HL-60 (cell line): ENCODE data around the gene SAMD9L.
"Not testable (repeated sequence)": the region's sequence is repeated elsewhere in the genome, so short reads cannot be mapped to it uniquely, and the experiment has no call there.

Source experiments
- DNase-seq, 2 experiments: peaks; one replicate each; pipeline ENCODE4 v3.0.0-alpha.2; 2010 to 2020; ENCODE audit warnings: low read depth in 1 of 2, low spot score in 1 of 2
- H3K27ac ChIP-seq: fragments of 250-450 bp; sonication (Bioruptor Pico); replicated peaks from 2 replicates; pipeline ENCODE4 v1.5.1; 2020; ENCODE audit warnings: mild to moderate bottlenecking, moderate library complexity
- H3K27me3 ChIP-seq: fragments of 250-450 bp; sonication (Bioruptor Pico); 2 replicates; pipeline ENCODE4 v1.5.1; 2021; ENCODE audit warnings: mild to moderate bottlenecking, moderate library complexity; ENCODE audit not compliant: insufficient read depth, poor library complexity, severe bottlenecking
- H3K4me3 ChIP-seq: replicated peaks from 2 replicates; pipeline ENCODE4 v1.5.1; 2011; ENCODE audit warnings: mild to moderate bottlenecking, control low read depth, low read length; ENCODE audit not compliant: insufficient read depth
- GABPA ChIP-seq: IDR thresholded peaks from 2 replicates; pipeline ENCODE4 v1.6.1; 2012; ENCODE audit warnings: low read depth
- POLR2AphosphoS5 ChIP-seq: IDR thresholded peaks from 2 replicates; pipeline ENCODE4 v1.6.1; 2012; ENCODE audit warnings: low read depth
- SPI1 ChIP-seq: IDR thresholded peaks from 2 replicates; pipeline ENCODE4 v1.6.1; 2012; ENCODE audit warnings: low read depth, mild to moderate bottlenecking, borderline replicate concordance
- TF ChIP-seq, protein P1 (sequence below): IDR thresholded peaks from one replicate; pipeline ENCODE4 v1.5.1; 2011; ENCODE audit warnings: low read length, control low read depth, inconsistent platforms; ENCODE audit not compliant: insufficient read depth
- TF ChIP-seq, protein P2 (sequence below): IDR thresholded peaks from 2 replicates; pipeline ENCODE4 v1.6.1; 2012; ENCODE audit warnings: low read depth; ENCODE audit not compliant: insufficient replicate concordance

The SAMD9L gene

DNA sequence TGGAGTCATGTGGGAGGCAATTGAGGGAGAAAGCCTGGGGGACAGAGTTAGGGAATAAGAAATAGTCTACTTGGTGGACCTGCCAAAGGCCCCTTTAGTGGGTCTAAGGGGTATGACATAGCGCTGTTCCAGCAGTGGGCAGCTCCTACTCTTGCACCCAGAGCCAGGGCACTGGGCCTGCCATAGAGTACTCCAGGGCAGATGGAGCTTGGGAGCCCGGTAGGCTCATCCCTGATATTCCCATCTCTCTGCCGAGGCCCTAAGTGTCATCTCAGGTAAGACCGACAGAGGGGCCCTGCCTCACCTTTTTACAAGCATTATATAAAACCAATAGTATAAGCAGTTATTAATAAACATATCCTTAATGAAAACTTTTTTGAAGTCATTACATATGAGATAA lies 9.6 kb downstream of the SAMD9L start:
- TF ChIP-seq GABPA (no peak), SPI1 (no peak), POLR2AphosphoS5 (no peak)
- TF ChIP-seq, protein P1, sequence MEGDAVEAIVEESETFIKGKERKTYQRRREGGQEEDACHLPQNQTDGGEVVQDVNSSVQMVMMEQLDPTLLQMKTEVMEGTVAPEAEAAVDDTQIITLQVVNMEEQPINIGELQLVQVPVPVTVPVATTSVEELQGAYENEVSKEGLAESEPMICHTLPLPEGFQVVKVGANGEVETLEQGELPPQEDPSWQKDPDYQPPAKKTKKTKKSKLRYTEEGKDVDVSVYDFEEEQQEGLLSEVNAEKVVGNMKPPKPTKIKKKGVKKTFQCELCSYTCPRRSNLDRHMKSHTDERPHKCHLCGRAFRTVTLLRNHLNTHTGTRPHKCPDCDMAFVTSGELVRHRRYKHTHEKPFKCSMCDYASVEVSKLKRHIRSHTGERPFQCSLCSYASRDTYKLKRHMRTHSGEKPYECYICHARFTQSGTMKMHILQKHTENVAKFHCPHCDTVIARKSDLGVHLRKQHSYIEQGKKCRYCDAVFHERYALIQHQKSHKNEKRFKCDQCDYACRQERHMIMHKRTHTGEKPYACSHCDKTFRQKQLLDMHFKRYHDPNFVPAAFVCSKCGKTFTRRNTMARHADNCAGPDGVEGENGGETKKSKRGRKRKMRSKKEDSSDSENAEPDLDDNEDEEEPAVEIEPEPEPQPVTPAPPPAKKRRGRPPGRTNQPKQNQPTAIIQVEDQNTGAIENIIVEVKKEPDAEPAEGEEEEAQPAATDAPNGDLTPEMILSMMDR, result no peak
- TF ChIP-seq, protein P2, sequence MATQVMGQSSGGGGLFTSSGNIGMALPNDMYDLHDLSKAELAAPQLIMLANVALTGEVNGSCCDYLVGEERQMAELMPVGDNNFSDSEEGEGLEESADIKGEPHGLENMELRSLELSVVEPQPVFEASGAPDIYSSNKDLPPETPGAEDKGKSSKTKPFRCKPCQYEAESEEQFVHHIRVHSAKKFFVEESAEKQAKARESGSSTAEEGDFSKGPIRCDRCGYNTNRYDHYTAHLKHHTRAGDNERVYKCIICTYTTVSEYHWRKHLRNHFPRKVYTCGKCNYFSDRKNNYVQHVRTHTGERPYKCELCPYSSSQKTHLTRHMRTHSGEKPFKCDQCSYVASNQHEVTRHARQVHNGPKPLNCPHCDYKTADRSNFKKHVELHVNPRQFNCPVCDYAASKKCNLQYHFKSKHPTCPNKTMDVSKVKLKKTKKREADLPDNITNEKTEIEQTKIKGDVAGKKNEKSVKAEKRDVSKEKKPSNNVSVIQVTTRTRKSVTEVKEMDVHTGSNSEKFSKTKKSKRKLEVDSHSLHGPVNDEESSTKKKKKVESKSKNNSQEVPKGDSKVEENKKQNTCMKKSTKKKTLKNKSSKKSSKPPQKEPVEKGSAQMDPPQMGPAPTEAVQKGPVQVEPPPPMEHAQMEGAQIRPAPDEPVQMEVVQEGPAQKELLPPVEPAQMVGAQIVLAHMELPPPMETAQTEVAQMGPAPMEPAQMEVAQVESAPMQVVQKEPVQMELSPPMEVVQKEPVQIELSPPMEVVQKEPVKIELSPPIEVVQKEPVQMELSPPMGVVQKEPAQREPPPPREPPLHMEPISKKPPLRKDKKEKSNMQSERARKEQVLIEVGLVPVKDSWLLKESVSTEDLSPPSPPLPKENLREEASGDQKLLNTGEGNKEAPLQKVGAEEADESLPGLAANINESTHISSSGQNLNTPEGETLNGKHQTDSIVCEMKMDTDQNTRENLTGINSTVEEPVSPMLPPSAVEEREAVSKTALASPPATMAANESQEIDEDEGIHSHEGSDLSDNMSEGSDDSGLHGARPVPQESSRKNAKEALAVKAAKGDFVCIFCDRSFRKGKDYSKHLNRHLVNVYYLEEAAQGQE, result no peak
- no peak for DNase-seq
- no peak overlapping the region for H3K27ac ChIP-seq

DNA sequence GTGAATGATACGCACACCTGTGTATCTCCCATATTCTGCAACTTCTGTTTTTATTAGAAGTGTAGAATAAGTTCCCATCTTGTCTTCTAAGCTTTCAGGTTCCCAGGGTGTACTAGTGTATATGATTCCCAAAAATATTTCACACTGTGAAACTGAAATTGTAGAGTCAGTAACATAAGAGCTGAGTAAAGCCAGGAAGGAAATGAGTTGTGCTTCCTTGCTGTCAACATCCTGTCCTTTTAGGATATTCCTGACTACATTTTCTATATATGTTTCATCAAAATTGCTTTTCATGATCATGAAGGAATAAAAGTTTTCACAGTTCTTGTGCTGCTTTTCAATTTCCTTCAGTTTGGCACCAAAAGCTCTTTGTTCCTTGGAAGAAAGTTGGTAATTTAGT lies 15.2 kb downstream of the SAMD9L start:
- no peak for DNase-seq
- TF ChIP-seq, protein P2, result no peak
- no peak for TF ChIP-seq GABPA
- TF ChIP-seq SPI1, result no peak
- TF ChIP-seq, protein P1, result no peak
- TF ChIP-seq POLR2AphosphoS5, result no peak

More for the DNA sequence above, 9.6 kb downstream of the SAMD9L start:
- Histone ChIP-seq H3K27me3 (no peaks in the 10 kb centered on the region), H3K4me3 (no peak overlapping the region)

DNA sequence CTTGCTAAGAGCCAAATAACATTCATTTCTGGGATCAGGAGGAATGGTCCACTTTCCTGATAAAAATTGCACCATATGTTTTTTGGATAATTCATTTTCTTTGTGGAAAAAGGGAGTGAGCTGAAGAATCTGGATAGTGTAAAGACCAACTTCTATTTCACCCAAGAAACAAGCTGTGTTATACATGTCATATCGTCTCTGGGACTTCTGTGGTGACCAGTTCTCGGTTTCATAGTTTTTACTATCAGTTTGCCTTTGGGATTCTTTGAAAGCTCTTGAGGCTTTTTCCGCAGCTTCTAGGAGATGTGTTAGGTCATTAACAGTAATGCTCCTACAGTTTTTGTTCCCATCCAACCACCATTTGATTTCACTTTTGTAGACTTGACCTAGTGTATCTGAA lies 16.0 kb downstream of the SAMD9L start:
- Histone ChIP-seq H3K27ac (no peak overlapping the region), H3K4me3 (no peak overlapping the region), H3K27me3 (no peaks in the 10 kb centered on the region)
- no peak for TF ChIP-seq GABPA
- TF ChIP-seq SPI1, result no peak
- no peak for TF ChIP-seq POLR2AphosphoS5
- TF ChIP-seq, protein P2, result no peak
- TF ChIP-seq, protein P1, result no peak
- no peak for DNase-seq

More for the DNA sequence above, 15.2 kb downstream of the SAMD9L start:
- no peaks in the 10 kb centered on the region for H3K27me3 ChIP-seq
- H3K4me3 ChIP-seq, result no peak overlapping the region
- no peak overlapping the region for H3K27ac ChIP-seq

DNA sequence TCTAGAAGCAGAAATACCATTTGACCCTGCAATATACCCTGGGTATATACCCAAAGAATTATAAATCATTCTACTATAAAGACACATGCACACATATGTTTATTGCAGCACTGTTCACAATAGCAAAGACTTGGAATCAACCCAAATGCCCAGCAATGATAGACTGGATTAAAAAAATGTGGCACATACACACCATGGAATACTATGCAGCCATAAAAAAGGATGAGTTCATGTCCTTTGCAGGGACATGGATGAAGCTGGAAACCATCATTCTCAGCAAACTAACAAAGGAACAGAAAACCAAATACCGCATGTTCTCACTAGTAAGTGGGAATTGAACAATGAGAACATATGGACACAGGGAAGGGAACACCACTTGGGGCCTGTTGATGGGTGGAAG lies 21.2 kb downstream of the SAMD9L start:
- not testable (repeated sequence) for H3K27ac ChIP-seq, DNase-seq, H3K4me3 ChIP-seq, H3K27me3 ChIP-seq

DNA sequence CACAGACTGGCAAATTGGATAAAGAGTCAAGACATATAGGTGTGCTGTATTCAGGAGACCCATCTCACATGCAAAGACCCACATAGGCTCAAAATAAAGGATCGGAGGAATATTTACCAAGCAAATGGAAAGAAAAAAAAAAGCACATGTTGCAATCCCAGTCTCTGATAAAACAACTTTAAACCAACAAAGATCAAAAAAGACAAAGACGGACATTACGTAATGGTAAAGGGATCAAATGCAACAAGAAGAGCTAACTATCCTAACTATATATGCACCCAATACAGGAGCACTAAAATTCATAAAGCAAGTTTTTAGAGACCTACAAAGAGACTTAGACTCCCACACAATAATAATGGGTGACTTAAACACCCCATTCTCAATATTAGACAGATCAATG lies 24.7 kb downstream of the SAMD9L start:
- H3K4me3 ChIP-seq, DNase-seq, H3K27ac ChIP-seq, H3K27me3 ChIP-seq: not testable (repeated sequence)
